GM08714 (cell line): Measurements from ENCODE around the gene KIF1C.
"Not testable (repeated sequence)": the region's sequence is repeated elsewhere in the genome, so short reads cannot be mapped to it uniquely, and the experiment has no call there.

Source experiments
- H3K4me3 ChIP-seq: fragments of 200-500 bp; sonication (Bioruptor generic); 2 replicates; pipeline ENCODE4 v1.5.1; 2014; ENCODE audit warnings: mild to moderate bottlenecking, low read length, inconsistent platforms
- ZNF274 ChIP-seq: IDR thresholded peaks from 2 replicates; pipeline ENCODE4 v1.6.1; 2012; ENCODE audit warnings: mild to moderate bottlenecking, low read depth, low read length

Gene KIF1C

DNA sequence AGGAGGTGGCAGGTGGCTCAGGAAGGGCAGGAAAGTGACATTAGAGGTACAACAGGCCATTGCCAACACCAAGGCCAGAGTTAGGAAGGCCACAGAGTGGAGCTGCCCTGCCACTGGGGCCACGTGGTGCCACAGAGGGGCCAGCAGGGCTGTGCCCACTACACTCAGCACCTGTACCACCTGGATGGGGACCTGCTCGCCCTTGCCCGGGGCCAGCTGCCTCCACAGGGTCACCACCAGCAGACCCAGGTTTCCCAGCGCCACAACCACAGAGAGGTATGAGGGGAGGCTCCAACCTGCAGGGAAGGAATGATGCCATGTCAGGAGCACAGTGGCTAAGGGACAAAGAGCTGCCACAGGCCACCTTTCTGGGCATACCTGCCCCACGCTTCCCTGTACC, 36.3 kb downstream of the KIF1C start:
- TF ChIP-seq ZNF274: no peak
- no peak overlapping the region for H3K4me3 ChIP-seq

DNA sequence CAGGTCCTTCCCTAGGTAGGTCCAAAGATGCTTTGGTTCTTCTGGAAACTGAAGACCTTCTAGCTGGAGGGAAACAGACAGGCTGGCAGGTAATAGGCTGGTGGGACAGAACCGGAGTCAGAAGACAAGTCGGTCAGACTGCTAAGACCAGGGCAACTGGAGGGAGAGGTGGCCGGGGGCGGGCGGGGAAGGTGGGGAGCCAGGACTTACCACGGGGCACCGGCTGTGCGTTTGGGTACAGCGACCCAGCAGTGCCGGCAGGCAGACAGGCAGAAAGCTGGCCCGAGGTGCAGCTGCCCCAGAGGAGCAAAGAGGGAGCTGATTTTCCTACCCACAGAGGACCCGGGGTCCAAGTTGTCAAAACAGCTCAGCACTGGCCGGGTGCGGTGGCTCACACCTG, 36.9 kb downstream of the KIF1C start:
- no peak for TF ChIP-seq ZNF274
- no peak overlapping the region for H3K4me3 ChIP-seq

DNA sequence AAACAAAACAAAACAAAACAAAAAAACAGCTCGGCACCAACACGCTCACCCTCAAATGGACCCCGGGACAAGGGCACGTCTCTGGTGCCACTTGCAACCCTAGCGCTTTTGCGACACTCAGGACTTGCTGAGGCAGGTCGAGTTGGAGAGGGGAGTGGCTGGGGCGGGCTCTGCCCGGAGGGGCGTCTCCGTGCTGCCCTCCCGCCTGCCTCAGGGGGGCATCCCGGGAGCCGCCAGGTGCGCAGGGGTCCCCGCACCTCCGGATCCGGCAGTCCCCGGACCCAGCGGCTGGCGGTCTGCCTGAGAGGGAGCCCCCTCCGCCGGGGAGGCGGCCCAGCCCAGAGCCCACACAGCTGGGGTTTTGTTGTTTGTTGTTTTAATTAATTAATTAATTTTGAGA, 37.6 kb downstream of the KIF1C start, which contains the start of gene SLC52A1:
SLC52A1 (minus strand) TSS at position 112 of the 400 bp plus-strand sequence. CDS start 820 bp downstream, outside the sequence.
- no peak for TF ChIP-seq ZNF274
- no peak within 1 kb of the TSS; the same call in 1 of the 2 replicates for H3K4me3 ChIP-seq

DNA sequence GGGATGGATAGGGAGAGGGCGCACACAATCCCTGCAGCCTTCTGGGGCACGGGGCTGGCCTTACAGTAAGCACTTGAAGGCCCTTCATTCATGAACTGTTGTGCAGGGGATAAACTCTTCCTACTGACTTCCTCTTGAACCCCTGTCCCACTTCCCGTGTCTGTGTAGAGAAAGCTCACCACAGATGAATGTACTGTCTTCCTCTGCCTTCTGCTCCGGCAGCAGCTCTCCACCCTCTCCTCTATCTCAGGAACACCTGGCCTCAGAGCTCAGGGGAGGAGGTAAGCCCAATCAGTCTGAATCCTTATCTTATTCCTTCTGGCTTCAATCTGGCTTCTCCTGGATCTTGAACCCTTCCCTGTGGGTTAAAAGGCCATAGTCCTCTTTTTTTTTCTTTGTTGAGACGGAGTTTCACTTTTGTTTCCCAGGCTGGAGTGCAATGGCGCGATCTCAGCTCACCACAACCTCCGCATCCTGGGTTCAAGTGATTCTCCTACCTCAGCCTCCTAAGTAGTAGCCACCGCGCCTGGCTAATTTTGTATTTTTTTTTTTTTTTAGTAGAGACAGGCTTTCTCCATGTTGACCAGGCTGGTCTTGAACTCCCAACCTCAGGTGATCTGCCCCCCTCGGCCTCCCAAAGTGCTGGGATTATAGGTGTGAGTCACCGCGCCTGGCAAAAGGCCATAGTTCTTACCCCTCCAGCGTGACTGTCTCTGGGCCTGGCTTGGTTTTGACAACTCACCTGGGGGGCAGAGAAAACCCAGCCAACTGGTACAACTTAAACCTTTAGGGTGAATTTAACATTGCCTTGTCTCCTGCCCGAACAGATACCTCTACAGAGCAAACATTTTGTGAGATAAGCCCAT, 44.6 kb downstream of the KIF1C start:
- no peak overlapping the region for H3K4me3 ChIP-seq
- TF ChIP-seq ZNF274: no peak

DNA sequence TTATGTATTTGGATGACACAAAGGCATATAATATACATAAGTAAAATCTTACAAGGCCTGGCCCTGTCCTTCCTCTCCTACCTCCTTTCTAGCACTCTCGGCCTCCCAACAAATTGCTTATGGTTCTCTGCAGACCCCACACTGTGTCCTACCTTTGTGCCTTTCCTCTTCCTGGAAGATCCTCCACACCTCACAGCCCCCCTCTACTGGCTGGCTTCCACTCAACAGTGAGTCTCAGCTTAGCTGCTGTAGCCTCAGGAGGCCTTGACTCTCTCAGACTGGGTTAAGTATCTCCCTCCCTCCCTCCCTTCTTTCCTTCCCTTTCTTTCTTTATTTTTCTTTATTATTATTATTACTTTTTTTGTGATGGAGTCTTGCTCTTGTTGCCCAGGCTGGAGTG, 45.8 kb downstream of the KIF1C start:
- TF ChIP-seq ZNF274: no peak

DNA sequence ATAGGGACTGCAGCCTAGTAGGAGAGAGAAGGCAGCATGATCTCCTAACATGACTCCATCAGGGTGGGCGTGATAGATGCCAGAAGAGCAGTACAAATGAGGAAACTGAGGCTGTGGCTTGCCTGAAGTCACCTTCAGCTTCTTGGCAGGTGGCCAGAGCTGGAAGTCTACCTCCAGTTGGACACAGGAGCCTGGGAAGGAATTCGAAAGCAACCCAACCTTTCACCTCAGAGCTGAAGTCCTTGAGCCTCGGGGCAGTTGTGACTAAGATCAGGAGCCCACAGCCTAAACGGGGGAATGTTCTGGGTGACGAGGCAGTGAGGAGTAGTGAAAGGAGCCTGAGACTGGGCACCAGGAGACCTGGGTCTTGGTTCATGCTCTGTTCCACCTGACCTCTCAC, 46.9 kb downstream of the KIF1C start:
- H3K4me3 ChIP-seq: no peak overlapping the region
- no peak for TF ChIP-seq ZNF274

More for the DNA sequence above, 45.8 kb downstream of the KIF1C start:
- no peak overlapping the region for H3K4me3 ChIP-seq

DNA sequence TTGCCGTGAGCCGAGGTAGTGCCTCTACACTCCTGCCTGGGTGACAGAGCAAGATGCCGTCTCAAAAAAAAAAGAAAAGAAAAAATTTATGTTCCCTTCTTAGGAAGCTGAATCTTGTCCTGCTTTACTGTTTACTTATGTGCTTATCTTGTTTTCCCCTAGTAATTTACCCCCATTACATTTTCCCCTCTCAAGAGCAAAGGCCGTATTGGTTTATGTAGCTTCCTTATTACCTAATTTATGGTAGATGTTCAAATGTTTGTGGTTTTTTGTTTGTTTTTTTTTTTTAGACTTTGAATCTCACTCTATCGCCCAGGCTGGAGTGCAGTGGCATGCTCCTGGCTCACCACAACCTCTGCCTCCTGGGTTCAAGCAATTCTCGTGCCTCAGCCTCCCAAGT, 47.7 kb downstream of the KIF1C start:
- H3K4me3 ChIP-seq: no peak overlapping the region
- TF ChIP-seq ZNF274: no peak

DNA sequence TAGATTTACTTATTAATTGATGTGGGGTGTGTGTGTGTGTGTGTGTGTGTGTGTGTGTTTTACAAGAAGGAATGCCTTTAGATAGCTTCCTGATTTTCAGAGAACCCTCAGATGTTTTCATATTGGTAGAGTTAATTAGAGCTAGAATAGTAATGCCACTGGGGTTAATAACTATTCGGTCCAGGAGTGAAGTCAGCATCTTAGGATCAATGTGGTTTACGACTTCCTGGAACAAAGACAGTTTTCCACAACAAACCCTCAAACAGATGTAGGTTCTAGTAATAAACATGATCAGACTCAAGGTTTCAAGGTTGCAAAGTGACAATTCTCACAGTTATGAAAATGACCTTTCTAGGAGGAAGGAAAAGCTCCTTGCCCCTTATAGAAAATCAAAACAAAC, 49.7 kb downstream of the KIF1C start:
- TF ChIP-seq ZNF274: no peak
- no peak overlapping the region for H3K4me3 ChIP-seq

DNA sequence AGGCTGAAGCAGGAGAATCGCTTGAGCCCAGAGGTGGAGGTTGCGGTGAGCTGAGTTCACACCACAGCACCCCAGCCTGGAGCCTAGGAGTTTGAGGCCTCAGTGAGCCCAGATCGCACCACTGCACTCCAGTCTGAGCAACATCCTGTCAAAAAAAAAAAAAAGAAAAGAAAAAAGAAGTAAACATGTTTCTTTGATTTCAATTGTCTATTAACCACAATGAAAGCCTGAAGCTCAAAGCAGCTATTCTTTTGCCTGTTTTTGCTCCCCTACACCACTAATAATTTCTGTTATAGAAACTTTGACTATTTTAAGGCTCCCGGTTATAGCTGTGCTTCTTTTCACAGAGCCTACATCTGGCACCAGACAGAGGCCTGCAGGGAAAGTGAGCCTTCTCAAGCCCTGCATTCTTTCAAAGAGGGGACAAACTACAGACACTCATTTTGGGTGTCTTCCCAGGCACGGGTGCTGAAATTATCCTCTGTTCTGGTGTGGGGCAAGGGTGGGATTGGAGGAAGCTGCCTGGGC, 51.6 kb downstream of the KIF1C start:
- no peak for TF ChIP-seq ZNF274
- no peak overlapping the region for H3K4me3 ChIP-seq

DNA sequence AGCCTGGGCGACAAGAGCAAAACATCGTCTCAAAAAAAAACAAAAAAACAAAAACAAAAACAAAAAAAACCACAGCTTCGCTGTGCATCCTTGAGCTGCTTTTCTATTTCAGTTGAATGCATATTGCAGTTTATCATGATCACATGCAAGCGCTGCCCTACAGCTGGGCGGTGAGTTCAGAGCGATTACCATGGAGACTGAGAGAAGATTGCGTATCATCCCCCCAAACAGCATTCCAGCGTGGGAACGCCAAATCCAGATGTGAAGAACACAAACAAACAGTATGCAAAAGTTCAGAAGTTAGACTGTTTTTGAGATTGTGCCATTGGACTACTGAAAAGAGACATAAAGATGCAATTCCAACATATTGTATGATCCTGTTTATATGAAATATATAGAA, 52.5 kb downstream of the KIF1C start:
- H3K4me3 ChIP-seq: no peak overlapping the region

DNA sequence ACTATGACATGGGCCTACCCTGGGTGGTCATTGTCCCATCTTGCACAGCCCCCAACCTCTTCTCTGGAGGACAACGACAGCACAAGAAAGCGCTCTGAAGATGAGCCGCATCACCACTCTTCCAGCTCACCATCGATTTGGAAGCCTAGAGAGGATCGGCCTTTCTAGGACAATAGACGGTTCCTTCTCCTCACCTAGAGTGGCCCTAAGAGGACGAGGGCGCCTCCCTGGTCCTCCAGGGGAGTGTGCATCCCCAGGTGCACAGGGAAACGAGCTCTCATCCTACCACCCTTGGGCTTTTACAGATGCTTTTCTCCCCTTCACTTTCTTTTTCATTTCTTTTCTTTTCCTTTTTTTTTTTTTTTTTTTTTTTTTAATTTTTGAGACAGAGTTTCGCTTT, 57.8 kb downstream of the KIF1C start:
- no peak for TF ChIP-seq ZNF274
- H3K4me3 ChIP-seq: no peak overlapping the region

More for the DNA sequence above, 52.5 kb downstream of the KIF1C start:
- TF ChIP-seq ZNF274: no peak

DNA sequence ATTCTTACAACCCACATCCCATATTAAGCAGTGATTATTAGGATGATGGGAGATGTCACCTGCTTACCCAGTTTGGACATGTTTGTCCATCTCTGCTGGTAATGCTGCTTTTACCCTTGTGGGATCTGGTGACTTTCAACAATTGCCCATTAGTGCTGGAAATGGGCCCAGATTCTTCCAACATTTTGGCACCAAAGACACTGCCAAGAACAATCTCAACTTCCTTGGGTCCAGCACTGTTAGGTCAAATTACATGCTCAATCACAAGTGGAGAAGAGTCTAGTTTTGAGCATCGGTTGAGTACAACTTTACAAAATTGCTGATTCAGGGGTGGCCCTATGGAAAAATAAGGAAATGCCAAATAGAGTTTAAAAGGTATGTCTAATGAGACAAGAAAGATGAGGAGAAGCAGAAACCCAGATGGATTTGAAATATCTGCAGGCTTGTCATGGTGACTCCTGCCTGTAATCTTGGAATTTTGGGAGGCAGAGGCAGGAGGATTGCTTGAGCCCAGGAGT, 67.5 kb downstream of the KIF1C start:
- no peak for TF ChIP-seq ZNF274
- H3K4me3 ChIP-seq: no peak overlapping the region

DNA sequence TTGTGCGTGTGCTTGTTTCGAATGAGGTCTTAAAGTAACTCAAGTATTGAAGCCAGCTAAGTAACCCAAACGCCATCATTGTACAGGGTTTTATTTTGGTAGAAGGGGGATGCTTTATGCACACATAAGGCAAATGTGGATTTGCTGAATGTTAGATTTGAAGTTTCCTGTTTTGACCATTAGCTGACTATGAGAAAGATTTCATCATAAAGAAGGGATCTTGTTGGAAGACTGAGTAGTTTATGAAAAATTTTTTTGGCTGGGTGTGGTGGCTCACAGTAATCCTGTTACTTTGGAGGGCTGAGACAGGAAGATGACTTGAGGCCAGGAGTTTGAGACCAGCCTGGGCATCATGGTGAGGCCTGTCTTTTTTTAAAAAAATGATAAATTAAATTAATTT, 70.5 kb downstream of the KIF1C start:
- H3K4me3 ChIP-seq: no peak overlapping the region
- TF ChIP-seq ZNF274: no peak

DNA sequence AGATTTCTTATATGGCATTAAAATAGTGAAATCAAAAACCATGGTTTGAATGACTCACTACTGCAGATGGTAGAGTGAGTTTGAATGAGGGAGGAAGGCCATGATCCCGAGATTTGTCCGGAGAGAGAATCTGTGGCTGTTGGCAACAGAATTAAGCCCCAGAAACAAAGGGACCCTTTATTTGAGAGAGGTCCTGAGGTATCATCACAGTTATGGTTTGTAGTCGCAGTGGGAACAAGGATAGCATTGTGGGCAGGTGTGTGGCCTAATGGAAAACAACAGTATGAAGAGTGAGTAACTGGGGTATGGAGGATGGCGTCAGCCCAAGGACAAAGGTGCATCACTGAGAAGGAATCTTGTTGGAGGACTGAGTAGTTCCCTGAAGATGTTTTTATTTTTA, 72.0 kb downstream of the KIF1C start:
- no peak overlapping the region for H3K4me3 ChIP-seq
- no peak for TF ChIP-seq ZNF274

DNA sequence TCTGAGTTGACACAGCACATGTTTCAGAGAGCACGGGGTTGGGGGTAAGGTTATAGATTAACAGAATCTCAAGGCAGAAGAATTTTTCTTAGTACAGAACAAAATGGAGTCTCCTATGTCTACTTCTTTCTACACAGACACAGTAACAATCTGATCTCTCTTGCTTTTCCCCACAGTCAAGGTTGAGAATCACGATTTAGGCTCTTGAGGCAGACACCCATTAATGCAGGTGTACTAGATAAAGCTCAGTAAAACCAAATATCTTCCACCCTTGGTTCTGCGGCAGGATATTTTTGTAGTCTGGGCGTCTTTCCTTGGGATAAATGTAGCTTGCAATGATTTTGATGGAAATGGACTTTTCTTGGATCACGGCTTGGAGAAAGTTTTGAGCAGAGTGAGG, 77.7 kb downstream of the KIF1C start:
- H3K4me3 ChIP-seq: not testable (repeated sequence)

DNA sequence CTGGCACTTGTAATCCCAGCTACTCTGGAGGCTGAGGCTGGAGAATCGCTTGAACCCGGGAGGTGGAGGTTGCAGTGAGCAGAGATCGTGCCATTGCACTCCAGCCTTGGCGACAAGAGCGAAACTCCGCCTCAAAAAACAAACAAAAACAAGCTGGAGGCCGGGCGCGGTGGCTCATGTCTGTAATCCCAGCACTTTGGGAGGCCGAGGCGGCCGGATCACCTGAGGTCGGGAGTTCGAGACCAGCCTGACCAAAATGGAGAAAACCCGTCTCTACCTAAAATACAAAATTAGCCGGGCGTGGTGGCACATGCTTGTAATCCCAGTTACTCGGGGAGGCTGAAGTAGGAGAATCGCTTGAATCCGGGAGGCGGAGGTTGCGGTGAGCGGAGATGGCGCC, 79.5 kb downstream of the KIF1C start:
- not testable (repeated sequence) for H3K4me3 ChIP-seq
